CD4-positive, alpha-beta memory T cell (primary cell): ENCODE results near the gene SHROOM3. TPM values are rescaled to one million over a fixed set of nuclear protein-coding genes. Genes with fewer than 3 reads are reported as not detected.

ENCODE experiments used
- CTCF ChIA-PET: fragments of 350-600 bp; sonication (Branson Sonifier 250); formaldehyde crosslinking; loops from one replicate; lab custom pipeline; 2021; ENCODE audit warnings: inconsistent platforms; ENCODE audit not compliant: partially characterized antibody; lab: Charles Lee
- POLR2A ChIA-PET: fragments of 350-600 bp; sonication (Branson Sonifier 250); formaldehyde crosslinking; loops from one replicate; lab custom pipeline; 2021; ENCODE audit not compliant: partially characterized antibody; lab: Charles Lee
- DNase-seq, 5 donors: peaks; one replicate each; pipeline versions ENCODE4 v3.0.0 to v3.0.0-alpha.2; 2020 to 2022; ENCODE audit warnings: mixed read lengths in 1 of 5
- H3K27ac ChIP-seq: one replicate; pipeline ENCODE4 v1.7.0; 2013; ENCODE audit warnings: low read depth, low read length
- H3K27me3 ChIP-seq: 2 replicates; pipeline ENCODE4 v1.7.0; 2013; ENCODE audit warnings: mild to moderate bottlenecking, low read length, moderate library complexity; ENCODE audit not compliant: insufficient read depth
- H3K36me3 ChIP-seq: 2 replicates; pipeline ENCODE4 v1.7.0; 2013; ENCODE audit warnings: mild to moderate bottlenecking, low read length, moderate library complexity; ENCODE audit not compliant: insufficient read depth
- H3K4me1 ChIP-seq: 2 replicates; pipeline ENCODE4 v1.7.0; 2013; ENCODE audit warnings: mild to moderate bottlenecking, low read length, moderate library complexity; ENCODE audit not compliant: insufficient read depth
- H3K4me3 ChIP-seq, 2 donors: one replicate each; pipeline ENCODE4 v1.7.0; 2013; ENCODE audit warnings: low read length in 2 of 2, mild to moderate bottlenecking in 1 of 2
- H3K9me3 ChIP-seq, 2 donors: one replicate each; pipeline ENCODE4 v1.7.0; 2013; ENCODE audit warnings: low read length in 2 of 2, control low read depth in 1 of 2; ENCODE audit not compliant: control insufficient read depth in 1 of 2
- H3K27ac Mint-ChIP-seq, 7 donors: one replicate each; pipeline ENCODE4 v1.8.0; 2020 to 2021; ENCODE audit warnings: mixed read lengths in 7 of 7, mild to moderate bottlenecking in 6 of 7, inconsistent platforms in 3 of 7, moderate library complexity in 3 of 7
- H3K27me3 Mint-ChIP-seq, 2 donors: one replicate each; pipeline ENCODE4 v1.8.0; 2020 to 2021; ENCODE audit warnings: mixed read lengths in 2 of 2
- H3K36me3 Mint-ChIP-seq, 2 donors: one replicate each; pipeline ENCODE4 v1.8.0; 2020 to 2021; ENCODE audit warnings: mixed read lengths in 2 of 2, inconsistent platforms in 1 of 2, mild to moderate bottlenecking in 1 of 2
- H3K4me1 Mint-ChIP-seq, 4 donors: one replicate each; pipeline ENCODE4 v1.8.0; 2020 to 2021; ENCODE audit warnings: mixed read lengths in 4 of 4, mild to moderate bottlenecking in 1 of 4
- H3K4me3 Mint-ChIP-seq, 8 donors: one replicate each; pipeline ENCODE4 v1.8.0; 2020 to 2021; ENCODE audit warnings: mixed read lengths in 8 of 8, mild to moderate bottlenecking in 7 of 8, moderate library complexity in 6 of 8, inconsistent platforms in 3 of 8
- H3K9me3 Mint-ChIP-seq, 8 donors: one replicate each; pipeline ENCODE4 v1.8.0; 2020 to 2021; ENCODE audit warnings: mixed read lengths in 8 of 8, mild to moderate bottlenecking in 5 of 8, inconsistent platforms in 3 of 8, moderate library complexity in 1 of 8
- intact Hi-C: fragments of 100-400 bp; cut with micrococcal nuclease; formaldehyde crosslinking; loops from one replicate; pipeline ENCODE4 v1.15.1; 2023
- polyA plus RNA-seq, 2 donors: library from polyadenylated mRNA; unstranded; fragments of 300-500 nt; fragmentation: Illumina TruSeq; gene quantifications; one replicate each; pipeline ENCODE4 v1.2.3, GENCODE V29; 2021
- total RNA-seq, 2 experiments: library from RNA; stranded (reverse); gene quantifications; one replicate each; pipeline ENCODE4 v1.2.3, GENCODE V29; 2021

The SHROOM3 gene
- total and polyA plus RNA-seq, 4 experiments from 2014 or later = not detected

GRCh38 chr4:76767983-76768382 is 333.0 kb downstream of the SHROOM3 start:
- DNase-seq = no peak
- peaks cover 0 to 4% (median 0%) of the 10 kb centered on the region in 4 donors for H3K4me1 Mint-ChIP-seq
- no peaks in the 10 kb centered on the region for H3K27me3 ChIP-seq
- ChIA-PET POLR2A (no interaction called here), CTCF (interaction anchor here (0.7 to 1.9 kb wide), 2 partner anchors 8 to 23 kb away, joined by 3 to 6 read pairs; no protein-coding TSS in a partner anchor)
- H3K4me3 Mint-ChIP-seq = no peak overlapping the region
- no peak overlapping the region for H3K27ac Mint-ChIP-seq
- H3K4me3 ChIP-seq = no peak overlapping the region
- no peaks in the 10 kb centered on the region for H3K9me3 Mint-ChIP-seq
- H3K27me3 Mint-ChIP-seq = peaks cover 10 to 12% of the 10 kb centered on the region in 2 donors
- H3K36me3 Mint-ChIP-seq = no peaks in the 10 kb centered on the region
- intact Hi-C loops = loop anchor here (10.0 kb wide), 1 partner anchor 277 kb away; no protein-coding TSS in a partner anchor
- no peaks in the 10 kb centered on the region for H3K36me3 ChIP-seq
- H3K27ac ChIP-seq = no peak overlapping the region
- H3K4me1 ChIP-seq = no peaks in the 10 kb centered on the region
- H3K9me3 ChIP-seq = no peaks in the 10 kb centered on the region

GRCh38 chr4:76772498-76773106 is 337.6 kb downstream of the SHROOM3 start:
- H3K36me3 Mint-ChIP-seq = no peaks in the 10 kb centered on the region
- H3K27ac ChIP-seq = no peak overlapping the region
- intact Hi-C loops = no loop called here

GRCh38 chr4:76773766-76774165 is 338.7 kb downstream of the SHROOM3 start:
- H3K27ac ChIP-seq = no peak overlapping the region
- no peak for DNase-seq
- H3K27me3 ChIP-seq = no peaks in the 10 kb centered on the region
- no peaks in the 10 kb centered on the region for H3K36me3 ChIP-seq
- Mint-ChIP-seq H3K27me3 (peaks cover 3 to 5% of the 10 kb centered on the region in 2 donors), H3K27ac (no peak overlapping the region), H3K9me3 (no peaks in the 10 kb centered on the region), H3K36me3 (no peaks in the 10 kb centered on the region), H3K4me1 (peaks cover 0 to 2% (median 0%) of the 10 kb centered on the region in 4 donors), H3K4me3 (no peak overlapping the region)
- no peak overlapping the region for H3K4me3 ChIP-seq
- no peaks in the 10 kb centered on the region for H3K4me1 ChIP-seq
- ChIA-PET CTCF (interaction anchor here (1.0 kb wide), 1 partner anchor 35 kb away, joined by 3 read pairs; no protein-coding TSS in a partner anchor), POLR2A (no interaction called here)
- intact Hi-C loops = no loop called here
- no peaks in the 10 kb centered on the region for H3K9me3 ChIP-seq

More at GRCh38 chr4:76772498-76773106, 337.6 kb downstream of the SHROOM3 start:
- ChIA-PET POLR2A (no interaction called here), CTCF (no interaction called here)
- H3K27ac Mint-ChIP-seq = no peak overlapping the region
- peaks cover 7 to 10% of the 10 kb centered on the region in 2 donors for H3K27me3 Mint-ChIP-seq
- peaks cover 0 to 2% (median 0%) of the 10 kb centered on the region in 4 donors for H3K4me1 Mint-ChIP-seq
- no peak for DNase-seq
- H3K9me3 Mint-ChIP-seq = no peaks in the 10 kb centered on the region
- Histone ChIP-seq H3K36me3 (no peaks in the 10 kb centered on the region), H3K9me3 (no peaks in the 10 kb centered on the region), H3K4me3 (no peak overlapping the region), H3K27me3 (no peaks in the 10 kb centered on the region), H3K4me1 (no peaks in the 10 kb centered on the region)
- no peak overlapping the region for H3K4me3 Mint-ChIP-seq

GRCh38 chr4:76779740-76780459 is 344.9 kb downstream of the SHROOM3 start:
- Mint-ChIP-seq H3K4me1 (no peaks in the 10 kb centered on the region), H3K9me3 (no peaks in the 10 kb centered on the region), H3K27me3 (peaks cover 7 to 10% of the 10 kb centered on the region in 2 donors), H3K36me3 (no peaks in the 10 kb centered on the region), H3K27ac (no peak overlapping the region), H3K4me3 (no peak overlapping the region)
- Histone ChIP-seq H3K4me1 (no peaks in the 10 kb centered on the region), H3K4me3 (no peak overlapping the region), H3K9me3 (no peaks in the 10 kb centered on the region), H3K27me3 (no peaks in the 10 kb centered on the region), H3K27ac (no peak overlapping the region), H3K36me3 (no peaks in the 10 kb centered on the region)
- intact Hi-C loops = no loop called here
- CTCF ChIA-PET = interaction anchor here (0.8 kb wide), 1 partner anchor 22 kb away, joined by 3 read pairs; no protein-coding TSS in a partner anchor
- POLR2A ChIA-PET = no interaction called here
- DNase-seq = no peak

GRCh38 chr4:76780781-76781697 is 346.0 kb downstream of the SHROOM3 start:
- Mint-ChIP-seq H3K27me3 (peaks cover 10% of the 10 kb centered on the region in 2 donors), H3K4me1 (no peaks in the 10 kb centered on the region)
- CTCF ChIA-PET = no interaction called here

GRCh38 chr4:76781698-76782595 is 346.9 kb downstream of the SHROOM3 start:
- Mint-ChIP-seq H3K27me3 (peaks cover 10 to 11% of the 10 kb centered on the region in 2 donors), H3K4me1 (no peaks in the 10 kb centered on the region), H3K36me3 (no peaks in the 10 kb centered on the region), H3K27ac (no peak overlapping the region), H3K4me3 (no peak overlapping the region), H3K9me3 (peaks cover 0 to 2% (median 0%) of the 10 kb centered on the region in 8 donors)
- ChIA-PET POLR2A (no interaction called here), CTCF (no interaction called here)
- Histone ChIP-seq H3K4me1 (no peaks in the 10 kb centered on the region), H3K27ac (no peak overlapping the region), H3K27me3 (no peaks in the 10 kb centered on the region), H3K4me3 (no peak overlapping the region), H3K9me3 (no peaks in the 10 kb centered on the region), H3K36me3 (no peaks in the 10 kb centered on the region)
- intact Hi-C loops = no loop called here
- no peak for DNase-seq

More at GRCh38 chr4:76780781-76781697, 346.0 kb downstream of the SHROOM3 start:
- H3K27me3 ChIP-seq = no peaks in the 10 kb centered on the region
- H3K4me1 ChIP-seq = no peaks in the 10 kb centered on the region
- POLR2A ChIA-PET = no interaction called here
- DNase-seq = no peak
- no peak overlapping the region for H3K27ac ChIP-seq
- no peak overlapping the region for H3K4me3 Mint-ChIP-seq
- H3K36me3 ChIP-seq = no peaks in the 10 kb centered on the region
- H3K9me3 Mint-ChIP-seq = peaks cover 0 to 2% (median 0%) of the 10 kb centered on the region in 8 donors
- no peaks in the 10 kb centered on the region for H3K36me3 Mint-ChIP-seq
- intact Hi-C loops = no loop called here
- no peak overlapping the region for H3K27ac Mint-ChIP-seq
- H3K9me3 ChIP-seq = no peaks in the 10 kb centered on the region
- H3K4me3 ChIP-seq = no peak overlapping the region
